HEK293 (cell line): ENCODE results near the gene B4GALT5.

Experiments
- CTCF ChIA-PET: fragments of 350-600 bp; formaldehyde crosslinking; extraction: SDS; loops from one replicate; lab custom pipeline; 2021; ENCODE audit warnings: antibody characterized with exemption; lab: Yijun Ruan, JAX
- POLR2A ChIA-PET: fragments of 300-600 bp; formaldehyde crosslinking; extraction: SDS; loops from one replicate; lab custom pipeline; 2020; ENCODE audit warnings: antibody characterized with exemption, inconsistent platforms; lab: Yijun Ruan, JAX
- H3K27ac ChIP-seq: fragments of 200-500 bp; sonication (Bioruptor generic); 2 replicates; pipeline ENCODE4 v1.5.1; 2014; ENCODE audit warnings: low read depth, low read length, control low read depth, inconsistent platforms; ENCODE audit errors: extremely low read depth
- H3K36me3 ChIP-seq, 2 experiments: fragments of 200-500 bp in 1 of 2; sonication (Bioruptor generic) in 1 of 2; 1 replicate in 1 of 2; 2 replicates in 1 of 2; pipeline ENCODE4 v1.5.1; 2014 to 2017; ENCODE audit warnings: inconsistent platforms in 2 of 2, low read length in 2 of 2; ENCODE audit not compliant: control insufficient read depth in 2 of 2, insufficient read depth in 1 of 2
- H3K4me1 ChIP-seq: fragments of 200-500 bp; sonication (Bioruptor generic); 2 replicates; pipeline ENCODE4 v1.5.1; 2014; ENCODE audit warnings: mild to moderate bottlenecking, low read length, inconsistent platforms; ENCODE audit not compliant: control insufficient read depth, insufficient read depth
- H3K4me3 ChIP-seq: 2 replicates; pipeline ENCODE4 v1.5.1; 2011; ENCODE audit warnings: low read depth, mild to moderate bottlenecking, control low read depth, low read length, moderate library complexity
- H3K9me3 ChIP-seq: fragments of 200-500 bp; sonication (Bioruptor generic); 2 replicates; pipeline ENCODE4 v1.5.1; 2014; ENCODE audit warnings: low read depth, low read length, inconsistent platforms; ENCODE audit not compliant: control insufficient read depth, insufficient read depth
- FEZF1 ChIP-seq: fragments of 450-650 bp; formaldehyde crosslinking; IDR thresholded peaks from 2 replicates; pipeline ENCODE4 v1.5.1; 2016; ENCODE audit warnings: missing biosample characterization, missing genetic modification characterization
- KLF10 ChIP-seq: fragments of 450-650 bp; IDR thresholded peaks from 2 replicates; pipeline ENCODE4 v1.5.1; 2018; ENCODE audit warnings: missing biosample characterization, mild to moderate bottlenecking, missing genetic modification characterization
- OSR2 ChIP-seq: fragments of 450-650 bp; formaldehyde crosslinking; IDR thresholded peaks from 2 replicates; pipeline ENCODE4 v1.5.1; 2016; ENCODE audit warnings: missing biosample characterization, missing genetic modification characterization
- SP7 ChIP-seq: fragments of 450-650 bp; formaldehyde crosslinking; IDR thresholded peaks from 2 replicates; pipeline ENCODE4 v1.5.1; 2016; ENCODE audit warnings: missing biosample characterization, missing genetic modification characterization
- WT1 ChIP-seq: fragments of 450-650 bp; formaldehyde crosslinking; IDR thresholded peaks from 2 replicates; pipeline ENCODE4 v1.5.1; 2016; ENCODE audit warnings: missing biosample characterization, missing genetic modification characterization
- ZBTB17 ChIP-seq: fragments of 450-650 bp; formaldehyde crosslinking; IDR thresholded peaks from 2 replicates; pipeline ENCODE4 v1.5.1; 2016; ENCODE audit warnings: missing biosample characterization, missing genetic modification characterization
- ZNF121 ChIP-seq: fragments of 450-650 bp; formaldehyde crosslinking; IDR thresholded peaks from 2 replicates; pipeline ENCODE4 v1.5.1; 2016; ENCODE audit warnings: missing biosample characterization, missing genetic modification characterization
- ZNF266 ChIP-seq: fragments of 450-650 bp; formaldehyde crosslinking; IDR thresholded peaks from 2 replicates; pipeline ENCODE4 v1.5.1; 2016; ENCODE audit warnings: missing biosample characterization, missing genetic modification characterization, low read depth
- ZNF274 ChIP-seq, 2 experiments: fragments of 200-500 bp in 1 of 2; fragments of 450-650 bp in 1 of 2; sonication (Bioruptor generic) in 1 of 2; formaldehyde crosslinking in 1 of 2; IDR thresholded peaks; 2 replicates each; pipeline versions ENCODE4 v1.5.1 to v1.6.1; 2014 to 2016; ENCODE audit warnings: borderline replicate concordance in 1 of 2, inconsistent platforms in 1 of 2, low read length in 1 of 2, missing biosample characterization in 1 of 2, missing genetic modification characterization in 1 of 2
- ZNF311 ChIP-seq: fragments of 450-650 bp; formaldehyde crosslinking; IDR thresholded peaks from 2 replicates; pipeline ENCODE4 v1.5.1; 2017; ENCODE audit warnings: missing biosample characterization, missing genetic modification characterization, borderline replicate concordance
- ZNF350 ChIP-seq: fragments of 450-650 bp; formaldehyde crosslinking; IDR thresholded peaks from 2 replicates; pipeline ENCODE4 v1.5.0; 2017; ENCODE audit warnings: missing biosample characterization, mild to moderate bottlenecking, missing genetic modification characterization
- ZNF404 ChIP-seq: fragments of 450-650 bp; formaldehyde crosslinking; IDR thresholded peaks from 2 replicates; pipeline ENCODE4 v1.5.1; 2017; ENCODE audit warnings: missing biosample characterization, missing genetic modification characterization
- ZNF423 ChIP-seq: fragments of 450-650 bp; formaldehyde crosslinking; IDR thresholded peaks from 2 replicates; pipeline ENCODE4 v1.5.1; 2016; ENCODE audit warnings: missing biosample characterization, missing genetic modification characterization
- ZNF530 ChIP-seq: fragments of 450-650 bp; formaldehyde crosslinking; IDR thresholded peaks from 2 replicates; pipeline ENCODE4 v1.5.1; 2016; ENCODE audit warnings: low read depth, missing biosample characterization, missing genetic modification characterization
- ZNF560 ChIP-seq: fragments of 450-650 bp; formaldehyde crosslinking; IDR thresholded peaks from 2 replicates; pipeline ENCODE4 v1.5.1; 2017; ENCODE audit warnings: missing biosample characterization, missing genetic modification characterization, borderline replicate concordance
- ZNF624 ChIP-seq: fragments of 450-650 bp; formaldehyde crosslinking; IDR thresholded peaks from 2 replicates; pipeline ENCODE4 v1.5.1; 2017; ENCODE audit warnings: missing biosample characterization, missing genetic modification characterization
- ZNF664 ChIP-seq: fragments of 450-650 bp; formaldehyde crosslinking; IDR thresholded peaks from 2 replicates; pipeline ENCODE4 v1.5.1; 2016; ENCODE audit warnings: missing biosample characterization, missing genetic modification characterization
- ZNF792 ChIP-seq: fragments of 450-650 bp; formaldehyde crosslinking; IDR thresholded peaks from 2 replicates; pipeline ENCODE4 v1.5.1; 2016; ENCODE audit warnings: missing biosample characterization, missing genetic modification characterization
- ZSCAN16 ChIP-seq: fragments of 450-650 bp; formaldehyde crosslinking; IDR thresholded peaks from 2 replicates; pipeline ENCODE4 v1.5.1; 2016; ENCODE audit warnings: missing biosample characterization, missing genetic modification characterization
- TF ChIP-seq, protein P1 (sequence below): fragments of 450-650 bp; formaldehyde crosslinking; IDR thresholded peaks from 2 replicates; pipeline ENCODE4 v1.5.1; 2016; ENCODE audit warnings: missing biosample characterization, missing genetic modification characterization
- TF ChIP-seq, protein P2 (sequence below): fragments of 450-650 bp; formaldehyde crosslinking; IDR thresholded peaks from 2 replicates; pipeline ENCODE4 v1.5.1; 2017; ENCODE audit warnings: missing biosample characterization, missing genetic modification characterization
- TF ChIP-seq, protein P3 (sequence below): IDR thresholded peaks from 2 replicates; pipeline ENCODE4 v1.6.1; 2011; ENCODE audit warnings: mild to moderate bottlenecking, low read depth, low read length, borderline replicate concordance
- TF ChIP-seq, protein P4 (sequence below): fragments of 450-650 bp; formaldehyde crosslinking; IDR thresholded peaks from 2 replicates; pipeline ENCODE4 v1.5.1; 2016; ENCODE audit warnings: missing biosample characterization, missing genetic modification characterization

B4GALT5 gene

DNA sequence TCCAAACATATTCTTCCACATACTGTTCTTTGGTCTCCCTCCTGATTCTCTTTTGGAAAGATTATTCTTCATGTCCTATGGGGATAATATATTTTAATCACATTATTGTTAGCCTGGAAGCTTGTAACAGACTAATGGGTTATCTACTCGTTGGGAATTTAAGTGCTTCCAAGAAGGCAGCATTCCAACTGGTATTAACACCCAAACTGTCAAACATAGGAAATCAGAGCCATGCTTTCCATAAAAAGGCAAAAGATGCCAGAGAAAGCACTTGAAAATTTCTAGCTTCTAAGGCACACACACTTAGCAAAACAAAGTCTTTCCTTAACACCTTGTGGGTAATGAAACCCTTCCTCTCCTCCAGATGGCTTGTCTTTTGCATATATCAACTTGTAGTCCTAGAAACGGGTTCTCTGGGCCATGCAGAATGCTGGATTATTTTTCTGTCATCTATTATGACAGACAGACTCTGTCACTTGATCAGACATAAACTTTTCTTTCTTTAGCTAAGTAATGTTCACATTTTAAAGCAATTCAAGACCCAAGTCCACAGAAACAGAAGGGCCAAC is 41.5 kb downstream of the B4GALT5 start (continued):
- TF ChIP-seq ZNF311 (tag by site-specific recombination) (no peak), ZNF530 (no peak), SP7 (tag by site-specific recombination) (no peak), ZNF121 (tag by site-specific recombination) (no peak), ZNF423 (tag by site-specific recombination) (no peak), ZNF266 (tag by site-specific recombination) (no peak), ZBTB17 (peak; percentile 80), WT1 (tag by site-specific recombination) (no peak), OSR2 (tag by site-specific recombination) (no peak), FEZF1 (tag by site-specific recombination) (0 out of 2 replicates have a peak, but pooled peaks have one; percentile 9)
- TF ChIP-seq, protein P1, sequence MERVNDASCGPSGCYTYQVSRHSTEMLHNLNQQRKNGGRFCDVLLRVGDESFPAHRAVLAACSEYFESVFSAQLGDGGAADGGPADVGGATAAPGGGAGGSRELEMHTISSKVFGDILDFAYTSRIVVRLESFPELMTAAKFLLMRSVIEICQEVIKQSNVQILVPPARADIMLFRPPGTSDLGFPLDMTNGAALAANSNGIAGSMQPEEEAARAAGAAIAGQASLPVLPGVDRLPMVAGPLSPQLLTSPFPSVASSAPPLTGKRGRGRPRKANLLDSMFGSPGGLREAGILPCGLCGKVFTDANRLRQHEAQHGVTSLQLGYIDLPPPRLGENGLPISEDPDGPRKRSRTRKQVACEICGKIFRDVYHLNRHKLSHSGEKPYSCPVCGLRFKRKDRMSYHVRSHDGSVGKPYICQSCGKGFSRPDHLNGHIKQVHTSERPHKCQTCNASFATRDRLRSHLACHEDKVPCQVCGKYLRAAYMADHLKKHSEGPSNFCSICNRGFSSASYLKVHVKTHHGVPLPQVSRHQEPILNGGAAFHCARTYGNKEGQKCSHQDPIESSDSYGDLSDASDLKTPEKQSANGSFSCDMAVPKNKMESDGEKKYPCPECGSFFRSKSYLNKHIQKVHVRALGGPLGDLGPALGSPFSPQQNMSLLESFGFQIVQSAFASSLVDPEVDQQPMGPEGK (tag by site-specific recombination): no peak
- TF ChIP-seq, protein P2, sequence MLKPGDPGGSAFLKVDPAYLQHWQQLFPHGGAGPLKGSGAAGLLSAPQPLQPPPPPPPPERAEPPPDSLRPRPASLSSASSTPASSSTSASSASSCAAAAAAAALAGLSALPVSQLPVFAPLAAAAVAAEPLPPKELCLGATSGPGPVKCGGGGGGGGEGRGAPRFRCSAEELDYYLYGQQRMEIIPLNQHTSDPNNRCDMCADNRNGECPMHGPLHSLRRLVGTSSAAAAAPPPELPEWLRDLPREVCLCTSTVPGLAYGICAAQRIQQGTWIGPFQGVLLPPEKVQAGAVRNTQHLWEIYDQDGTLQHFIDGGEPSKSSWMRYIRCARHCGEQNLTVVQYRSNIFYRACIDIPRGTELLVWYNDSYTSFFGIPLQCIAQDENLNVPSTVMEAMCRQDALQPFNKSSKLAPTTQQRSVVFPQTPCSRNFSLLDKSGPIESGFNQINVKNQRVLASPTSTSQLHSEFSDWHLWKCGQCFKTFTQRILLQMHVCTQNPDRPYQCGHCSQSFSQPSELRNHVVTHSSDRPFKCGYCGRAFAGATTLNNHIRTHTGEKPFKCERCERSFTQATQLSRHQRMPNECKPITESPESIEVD: peak; percentile 57
- TF ChIP-seq, protein P3, sequence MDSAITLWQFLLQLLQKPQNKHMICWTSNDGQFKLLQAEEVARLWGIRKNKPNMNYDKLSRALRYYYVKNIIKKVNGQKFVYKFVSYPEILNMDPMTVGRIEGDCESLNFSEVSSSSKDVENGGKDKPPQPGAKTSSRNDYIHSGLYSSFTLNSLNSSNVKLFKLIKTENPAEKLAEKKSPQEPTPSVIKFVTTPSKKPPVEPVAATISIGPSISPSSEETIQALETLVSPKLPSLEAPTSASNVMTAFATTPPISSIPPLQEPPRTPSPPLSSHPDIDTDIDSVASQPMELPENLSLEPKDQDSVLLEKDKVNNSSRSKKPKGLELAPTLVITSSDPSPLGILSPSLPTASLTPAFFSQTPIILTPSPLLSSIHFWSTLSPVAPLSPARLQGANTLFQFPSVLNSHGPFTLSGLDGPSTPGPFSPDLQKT: no peak

DNA sequence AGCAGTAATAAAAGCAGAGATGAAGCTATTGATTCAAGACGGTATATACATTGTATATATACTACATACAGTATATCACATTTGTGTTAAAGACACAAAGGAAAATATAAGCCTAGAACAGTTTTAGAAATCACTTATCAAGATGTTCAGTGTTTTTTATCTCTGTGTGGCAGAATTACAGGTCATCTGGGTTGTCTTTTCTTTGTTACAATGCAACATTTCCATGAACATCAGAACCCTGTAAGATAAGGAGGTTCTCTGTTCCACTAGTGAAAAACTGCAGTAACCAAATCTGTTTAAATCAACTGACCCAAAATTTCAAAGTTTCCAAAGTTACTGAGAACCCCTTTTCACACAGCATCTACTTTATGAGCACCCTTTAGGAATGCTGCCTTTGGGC is 42.2 kb downstream of the B4GALT5 start:
- POLR2A ChIA-PET: no interaction called here
- no peaks in the 10 kb centered on the region for H3K36me3 ChIP-seq
- H3K4me1 ChIP-seq: peaks cover 16% of the 10 kb centered on the region
- H3K4me3 ChIP-seq: no peak overlapping the region
- no peaks in the 10 kb centered on the region for H3K9me3 ChIP-seq
- H3K27ac ChIP-seq: no peak overlapping the region
- no peak for TF ChIP-seq ZNF624
- TF ChIP-seq ZSCAN16: no peak
- no peak for TF ChIP-seq ZNF350 (tag by site-specific recombination)
- TF ChIP-seq ZNF792: no peak
- no peak for TF ChIP-seq KLF10 (tag by site-specific recombination)
- TF ChIP-seq, protein P4, sequence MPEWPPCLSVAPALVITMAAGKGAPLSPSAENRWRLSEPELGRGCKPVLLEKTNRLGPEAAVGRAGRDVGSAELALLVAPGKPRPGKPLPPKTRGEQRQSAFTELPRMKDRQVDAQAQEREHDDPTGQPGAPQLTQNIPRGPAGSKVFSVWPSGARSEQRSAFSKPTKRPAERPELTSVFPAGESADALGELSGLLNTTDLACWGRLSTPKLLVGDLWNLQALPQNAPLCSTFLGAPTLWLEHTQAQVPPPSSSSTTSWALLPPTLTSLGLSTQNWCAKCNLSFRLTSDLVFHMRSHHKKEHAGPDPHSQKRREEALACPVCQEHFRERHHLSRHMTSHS (tag by site-specific recombination): no peak
- no peak for TF ChIP-seq ZNF274 (IDR thresholded peaks at IDR 0.05; ENCODE audit: low read length)
- TF ChIP-seq ZNF274 (tag by site-specific recombination; IDR thresholded peaks at IDR 0.05; ENCODE audit: borderline replicate concordance): no peak
- no peak for TF ChIP-seq ZNF530
- TF ChIP-seq OSR2 (tag by site-specific recombination): no peak
- no peak for TF ChIP-seq ZNF664 (tag by site-specific recombination)
- no peak for TF ChIP-seq ZNF560 (tag by site-specific recombination)
- TF ChIP-seq ZNF404 (tag by site-specific recombination): no peak
- TF ChIP-seq, all 188 proteins: peak for 0
- CTCF ChIA-PET: interaction anchor here (0.6 to 1.0 kb wide), 2 partner anchors 175 to 240 kb away, joined by 3 read pairs; no protein-coding TSS in a partner anchor
